Testis (tissue), 2 donors: ENCODE data around the gene INTS6.

ENCODE experiments used
- CTCF ChIP-seq, 3 experiments: fragments of 450-650 bp in 2 of 3; fragments of 200-600 bp in 1 of 3; sonication (generic) in 1 of 3; IDR thresholded peaks; one replicate each; pipeline ENCODE4 v1.5.1; 2016 to 2019; ENCODE audit warnings: antibody characterized with exemption in 3 of 3, mild to moderate bottlenecking in 2 of 3, moderate library complexity in 1 of 3
- POLR2A ChIP-seq: fragments of 450-650 bp; IDR thresholded peaks from one replicate; pipeline ENCODE4 v1.6.1; 2017; ENCODE audit warnings: antibody characterized with exemption, mild to moderate bottlenecking, moderate library complexity

- TF ChIP-seq CTCF (IDR thresholded peaks at IDR 0.05) (no peak), POLR2A (no peak)
Measured at GRCh38 chr13:51339952-51340732, 112.7 kb downstream of the INTS6 start.
